ENCODE measurements around the gene MATR3. TPM values are rescaled to one million over a fixed set of nuclear protein-coding genes. Genes with fewer than 3 reads are reported as not detected.

The MATR3 gene
- 67.3 TPM for polyA plus RNA-seq (2012; ENCODE audit: insufficient read length, low read depth)

DNA sequence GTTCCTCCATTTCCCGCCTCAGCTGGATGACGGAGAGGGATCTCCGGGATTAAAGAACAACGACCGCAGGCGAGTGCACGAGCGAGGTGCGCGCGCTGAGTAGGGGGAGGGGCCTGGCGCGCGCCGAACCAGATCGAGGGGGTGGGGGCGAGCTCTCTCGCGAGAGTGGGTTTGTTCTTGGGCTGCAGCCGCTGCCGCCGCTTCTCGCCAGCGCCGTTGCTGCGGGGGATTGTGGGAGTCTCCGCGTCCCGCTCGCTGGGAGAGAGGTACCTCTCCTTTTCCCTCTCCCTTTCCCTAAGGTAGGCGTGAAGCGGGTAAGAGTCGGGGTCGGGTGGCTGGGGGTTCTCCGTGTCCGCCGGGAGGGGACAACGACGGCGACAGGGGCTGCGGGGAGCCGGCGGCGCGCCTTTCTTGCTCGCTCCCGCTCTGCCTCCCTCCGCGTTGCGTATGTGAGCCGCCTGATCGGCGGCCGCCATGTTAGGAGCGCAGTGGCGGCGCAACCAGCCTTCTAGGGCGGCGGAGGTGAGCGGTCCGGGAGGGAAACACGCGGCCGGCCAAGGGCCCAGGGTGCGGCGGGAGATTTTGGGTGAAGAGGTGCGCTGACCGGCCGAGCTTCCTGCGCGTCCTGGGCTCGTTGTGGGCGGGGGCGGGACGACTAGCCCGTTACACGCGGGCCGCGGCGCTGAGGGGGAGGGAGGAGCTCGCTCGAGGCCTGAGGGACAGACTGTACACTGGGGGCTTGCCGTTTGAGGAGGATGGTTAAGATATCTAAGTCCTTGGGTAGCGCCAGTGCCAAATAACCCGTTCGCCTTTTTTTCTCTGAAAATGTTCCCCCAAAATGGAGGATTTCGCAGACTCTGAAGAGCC lies at the start of gene MATR3:
Gene MATR3, plus strand, starts transcription at position 234 of the 867 bp plus-strand sequence. CDS start 13,676 bp downstream, outside the sequence.
- TF ChIP-seq FOXP2 (optimal IDR thresholded peaks at IDR 0.05; ENCODE audit: borderline replicate concordance, extremely low read depth, extremely low read length, insufficient read depth) (peak; percentile 32), POLR2AphosphoS5 (IDR thresholded peaks at IDR 0.05; ENCODE audit: low read depth, low read length) (peak; percentile 90), TAF1 (IDR thresholded peaks at IDR 0.05; ENCODE audit: borderline replicate concordance, insufficient read depth, low read length) (peak; percentile 95), SIN3A (IDR thresholded peaks at IDR 0.05; ENCODE audit: borderline replicate concordance, insufficient read depth, low read length) (peak; percentile 82; the same call in 1 of the 2 replicates), REST (IDR thresholded peaks at IDR 0.05; ENCODE audit: insufficient read depth in 1 of 2, low read depth in 2 of 2, low read length in 2 of 2) (peak in 1 of 2 experiments; percentile 10; a peak in 1 of 4 replicates)

DNA sequence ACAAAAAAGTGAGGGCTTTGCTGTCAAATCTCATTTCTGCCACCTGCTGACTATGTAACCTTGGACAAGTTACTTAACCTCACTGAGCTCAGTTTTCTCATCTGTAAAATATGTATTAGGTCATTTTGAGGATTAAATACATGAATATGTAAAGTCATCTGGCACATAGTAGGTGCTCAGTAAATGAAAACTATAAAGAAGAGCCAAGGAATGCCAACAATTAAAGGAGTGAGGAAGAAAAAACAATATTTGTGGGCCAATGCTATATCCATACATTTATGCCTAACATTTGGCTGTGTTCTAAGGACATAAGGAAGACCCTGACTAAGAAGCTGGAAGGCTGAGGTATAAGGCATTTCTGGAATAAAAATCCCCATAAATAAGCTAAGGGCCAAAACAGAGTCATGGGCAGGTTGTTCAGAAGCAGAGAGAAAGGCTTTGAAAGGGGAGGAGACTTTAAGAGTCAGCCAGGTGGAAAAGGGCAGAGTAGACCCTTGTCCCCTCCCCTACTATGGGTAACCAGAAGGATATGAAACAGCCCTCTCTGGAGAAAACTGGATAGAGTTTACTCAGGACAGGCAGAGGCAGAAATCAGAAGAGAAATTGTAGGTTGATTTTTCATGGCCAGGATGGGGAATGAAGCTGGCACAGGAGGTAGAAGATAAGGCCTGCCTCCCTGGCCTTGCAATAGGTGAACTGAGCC lies 47.8 kb upstream of the MATR3 start:
- TF ChIP-seq FOXP2 (optimal IDR thresholded peaks at IDR 0.05; ENCODE audit: borderline replicate concordance, extremely low read depth, extremely low read length, insufficient read depth) (no peak), SIN3A (IDR thresholded peaks at IDR 0.05; ENCODE audit: borderline replicate concordance, insufficient read depth, low read length) (no peak), REST (IDR thresholded peaks at IDR 0.05; ENCODE audit: insufficient read depth in 1 of 2, low read depth in 2 of 2, low read length in 2 of 2) (no peak), TAF1 (IDR thresholded peaks at IDR 0.05; ENCODE audit: borderline replicate concordance, insufficient read depth, low read length) (no peak), POLR2AphosphoS5 (IDR thresholded peaks at IDR 0.05; ENCODE audit: low read depth, low read length) (no peak)

DNA sequence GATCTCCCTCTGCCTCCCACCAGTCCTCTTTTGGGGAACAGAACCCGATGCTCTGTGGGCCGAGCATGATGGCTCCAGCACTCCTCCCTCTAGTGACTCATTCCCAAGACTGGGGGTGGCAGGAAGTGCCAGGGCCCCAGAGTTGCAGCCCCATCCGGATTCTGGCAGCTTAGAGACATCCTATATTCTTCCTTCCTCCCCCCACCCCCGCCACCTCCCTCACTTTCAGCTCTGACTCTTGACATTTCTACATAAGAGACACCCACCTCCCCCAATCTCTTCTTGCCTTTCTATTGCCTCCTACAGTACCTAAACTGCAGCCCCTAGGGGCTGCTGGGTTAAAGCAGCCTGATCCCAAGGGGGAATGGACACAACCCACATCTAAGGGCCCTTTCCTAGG lies 47.1 kb upstream of the MATR3 start:
- no peak for TF ChIP-seq TAF1 (IDR thresholded peaks at IDR 0.05; ENCODE audit: borderline replicate concordance, insufficient read depth, low read length)
- no peak for TF ChIP-seq REST (IDR thresholded peaks at IDR 0.05; ENCODE audit: insufficient read depth in 1 of 2, low read depth in 2 of 2, low read length in 2 of 2)
- TF ChIP-seq FOXP2 (optimal IDR thresholded peaks at IDR 0.05; ENCODE audit: borderline replicate concordance, extremely low read depth, extremely low read length, insufficient read depth), result no peak
- no peak for TF ChIP-seq POLR2AphosphoS5 (IDR thresholded peaks at IDR 0.05; ENCODE audit: low read depth, low read length)

- TF ChIP-seq REST (IDR thresholded peaks at IDR 0.05; ENCODE audit: insufficient read depth in 1 of 2, low read depth in 2 of 2, low read length in 2 of 2) (no peak), FOXP2 (optimal IDR thresholded peaks at IDR 0.05; ENCODE audit: borderline replicate concordance, extremely low read depth, extremely low read length, insufficient read depth) (no peak)
Measured at GRCh38 chr5:139248826-139249453, 44.6 kb upstream of the MATR3 start.
